Glutamatergic neuron (in vitro differentiated cells): ENCODE data around the gene SECISBP2L. TPM values are rescaled to one million over a fixed set of nuclear protein-coding genes. Genes with fewer than 3 reads are reported as not detected.

Experiments
- DNase-seq: peaks from one replicate; pipeline ENCODE4 v3.0.0; 2022
- H3K27ac Mint-ChIP-seq: one replicate; pipeline ENCODE4 v1.8.0; 2020; ENCODE audit warnings: mild to moderate bottlenecking, mixed read lengths, inconsistent platforms; ENCODE audit not compliant: unreplicated experiment
- H3K27me3 Mint-ChIP-seq: one replicate; pipeline ENCODE4 v1.8.0; 2020; ENCODE audit warnings: mild to moderate bottlenecking, moderate library complexity, mixed read lengths, inconsistent platforms; ENCODE audit not compliant: unreplicated experiment
- H3K36me3 Mint-ChIP-seq: one replicate; pipeline ENCODE4 v1.8.0; 2020; ENCODE audit warnings: mild to moderate bottlenecking, mixed read lengths, inconsistent platforms; ENCODE audit not compliant: unreplicated experiment
- H3K4me1 Mint-ChIP-seq: one replicate; pipeline ENCODE4 v1.8.0; 2020; ENCODE audit warnings: mild to moderate bottlenecking, low read depth, mixed read lengths, inconsistent platforms; ENCODE audit not compliant: unreplicated experiment
- H3K4me3 Mint-ChIP-seq: one replicate; pipeline ENCODE4 v1.8.0; 2020; ENCODE audit warnings: mild to moderate bottlenecking, mixed read lengths, inconsistent platforms; ENCODE audit not compliant: unreplicated experiment
- H3K9me3 Mint-ChIP-seq: one replicate; pipeline ENCODE4 v1.8.0; 2020; ENCODE audit warnings: mild to moderate bottlenecking, moderate library complexity, mixed read lengths, inconsistent platforms; ENCODE audit not compliant: unreplicated experiment
- CTCF ChIP-seq: fragments of 200-600 bp; sonication (generic); IDR thresholded peaks from one replicate; pipeline ENCODE4 v1.5.0; 2021; ENCODE audit not compliant: partially characterized antibody, unreplicated experiment
- total RNA-seq: library from RNA; stranded (reverse); fragmentation: NEBNext Ultra II Directional; extraction: Animal tissue kit (Norgen Biotek cat#: 25700); gene quantifications from one replicate; pipeline ENCODE4 v1.2.1, GENCODE V29; 2021; ENCODE audit not compliant: unreplicated experiment

Gene SECISBP2L
- total RNA-seq, 1 donor from 2014 or later = 60.2 TPM

GRCh38 chr15:49058559-49058958, 12.3 kb upstream of the SECISBP2L start:
- Mint-ChIP-seq H3K9me3 (no peaks in the 10 kb centered on the region), H3K27ac (no peak overlapping the region), H3K4me1 (no peaks in the 10 kb centered on the region), H3K27me3 (no peaks in the 10 kb centered on the region), H3K36me3 (no peaks in the 10 kb centered on the region), H3K4me3 (no peak overlapping the region)
- DNase-seq = no peak
- TF ChIP-seq CTCF = no peak

- Mint-ChIP-seq H3K4me1 (no peaks in the 10 kb centered on the region), H3K9me3 (no peaks in the 10 kb centered on the region), H3K27ac (no peak overlapping the region), H3K36me3 (peaks cover 6% of the 10 kb centered on the region), H3K27me3 (no peaks in the 10 kb centered on the region), H3K4me3 (no peak overlapping the region)
- no peak for DNase-seq
- TF ChIP-seq CTCF = no peak
These were observed 9.4 kb upstream of the SECISBP2L start for GRCh38 chr15:49055630-49056029.

GRCh38 chr15:49052662-49053061, 6.4 kb upstream of the SECISBP2L start:
- no peak for DNase-seq
- TF ChIP-seq CTCF = no peak
- no peaks in the 10 kb centered on the region for H3K4me1 Mint-ChIP-seq
- H3K9me3 Mint-ChIP-seq = no peaks in the 10 kb centered on the region
- no peak overlapping the region for H3K27ac Mint-ChIP-seq
- no peak overlapping the region for H3K4me3 Mint-ChIP-seq
- peaks cover 6% of the 10 kb centered on the region for H3K36me3 Mint-ChIP-seq
- H3K27me3 Mint-ChIP-seq = no peaks in the 10 kb centered on the region

GRCh38 chr15:49047456-49047855, 1.2 kb upstream of the SECISBP2L start:
- no peak for DNase-seq
- TF ChIP-seq CTCF = no peak
- Mint-ChIP-seq H3K4me1 (peaks cover 15% of the 10 kb centered on the region), H3K4me3 (no peak overlapping the region), H3K36me3 (peaks cover 6% of the 10 kb centered on the region), H3K9me3 (peaks cover 1% of the 10 kb centered on the region), H3K27ac (peak overlapping the region; percentile 87), H3K27me3 (peaks cover 7% of the 10 kb centered on the region)

GRCh38 chr15:49045751-49046219, 461 bp downstream of the SECISBP2L start:
- peaks cover 15% of the 10 kb centered on the region for H3K4me1 Mint-ChIP-seq
- H3K36me3 Mint-ChIP-seq = no peaks in the 10 kb centered on the region
- H3K9me3 Mint-ChIP-seq = peaks cover 1% of the 10 kb centered on the region
- TF ChIP-seq CTCF = no peak
- peak; percentile 54 for DNase-seq
- H3K27ac Mint-ChIP-seq = peak overlapping the region; percentile 90
- peak overlapping the region; percentile 87 for H3K4me3 Mint-ChIP-seq
- peaks cover 7% of the 10 kb centered on the region for H3K27me3 Mint-ChIP-seq
